ENCODE results near the gene ACADVL.

- TF ChIP-seq CTCF (IDR thresholded peaks at IDR 0.05; ENCODE audit: low read depth, low read length, poor library complexity, severe bottlenecking) (no peak), EZH2phosphoT487 (IDR thresholded peaks at IDR 0.05; ENCODE audit: borderline replicate concordance, low read length) (no peak)
Observed at GRCh38 chr17:7238420-7239090, 18.8 kb downstream of the ACADVL start.

Measured in DOHH2 (cell line).